NCI-H460 (cell line): ENCODE measurements around the gene DTNB. TPM values are rescaled to one million over a fixed set of nuclear protein-coding genes. Genes with fewer than 3 reads are reported as not detected.
"Not testable (repeated sequence)": the region's sequence is repeated elsewhere in the genome, so short reads cannot be mapped to it uniquely, and the experiment has no call there.

Experiments used
- DNase-seq: peaks from one replicate; pipeline ENCODE4 v3.0.0-alpha.2; 2016; ENCODE audit warnings: low read depth; ENCODE audit errors: extremely low read depth
- polyA plus RNA-seq: library from polyadenylated mRNA; depleted of rRNA; stranded (reverse); fragments of >200 nt; gene quantifications from 2 replicates; pipeline ENCODE4 v1.2.3, GENCODE V29; 2014; cell fraction: nucleus; rRNA removed
- total RNA-seq: library from RNA; depleted of rRNA; stranded (reverse); fragments of >200 nt; shearing (Covaris generic); gene quantifications from 2 replicates; pipeline ENCODE4 v1.2.3, GENCODE V29; 2014; rRNA removed

Gene DTNB
- 10.4 and 10.7 TPM in 2 replicates for total RNA-seq
- polyA plus RNA-seq = 10.7 and 173 TPM in 2 replicates

DNA sequence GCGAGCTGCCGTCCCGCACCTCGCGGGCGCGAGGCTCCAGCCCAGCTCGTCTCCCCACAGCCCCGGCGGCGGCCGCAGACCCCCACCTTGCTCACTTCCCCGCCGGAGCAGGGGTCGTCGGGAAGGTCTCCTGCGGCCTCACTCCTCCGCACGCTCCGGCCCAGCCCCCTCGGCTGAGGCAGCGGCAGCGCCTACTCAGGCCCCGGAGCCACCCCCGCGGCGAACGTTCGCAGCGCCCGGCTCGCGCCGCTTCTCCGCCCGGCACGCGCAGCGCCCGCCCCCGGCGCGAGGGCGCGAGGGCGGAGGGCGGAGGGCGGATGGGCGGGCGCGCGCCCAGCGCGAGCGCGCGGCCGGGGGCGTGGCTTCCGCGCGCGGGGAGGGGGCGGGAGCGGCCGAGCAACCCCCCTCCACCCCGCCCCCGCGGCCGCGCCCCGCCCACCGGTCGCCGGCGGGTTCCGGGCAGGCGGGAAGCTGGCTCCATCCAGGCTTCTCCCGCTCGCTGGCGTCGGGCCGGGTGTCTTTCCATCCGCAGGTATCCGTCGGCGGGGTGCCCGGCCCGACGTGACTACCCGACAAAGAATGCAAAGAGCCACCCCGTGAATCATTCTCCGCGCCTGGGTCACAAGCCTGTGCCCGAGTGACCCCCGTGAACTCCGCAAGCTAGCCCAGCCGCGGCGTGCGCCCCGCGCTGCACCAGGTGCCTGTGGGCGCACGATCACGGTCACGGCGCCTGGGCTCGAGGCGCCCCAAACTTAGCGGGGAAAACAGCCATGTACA, at the start of gene DTNB:
DTNB (minus strand) TSS at position 278 of the 777 bp plus-strand sequence. CDS start 20,917 bp downstream, outside the sequence.
- DNase-seq = peak; percentile 64

DNA sequence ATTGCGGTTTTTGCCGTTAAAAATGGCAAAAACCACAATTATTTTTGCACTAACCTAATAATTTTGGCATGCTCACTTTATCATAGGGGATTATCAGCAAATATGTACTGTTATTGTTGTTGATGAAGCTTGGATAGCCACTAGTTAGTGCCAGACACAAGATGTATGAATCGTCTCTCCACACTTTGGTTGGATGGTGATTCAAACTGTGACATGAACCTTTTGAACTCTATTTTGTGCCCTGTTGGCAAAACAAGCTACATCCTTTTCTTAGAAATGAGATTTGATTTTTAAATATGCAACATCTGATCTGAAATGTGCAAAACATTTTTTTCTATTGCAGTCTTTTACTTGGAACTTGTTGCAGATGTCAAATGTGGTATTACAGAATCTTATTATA, 48.8 kb upstream of the DTNB start:
- DNase-seq = no peak

DNA sequence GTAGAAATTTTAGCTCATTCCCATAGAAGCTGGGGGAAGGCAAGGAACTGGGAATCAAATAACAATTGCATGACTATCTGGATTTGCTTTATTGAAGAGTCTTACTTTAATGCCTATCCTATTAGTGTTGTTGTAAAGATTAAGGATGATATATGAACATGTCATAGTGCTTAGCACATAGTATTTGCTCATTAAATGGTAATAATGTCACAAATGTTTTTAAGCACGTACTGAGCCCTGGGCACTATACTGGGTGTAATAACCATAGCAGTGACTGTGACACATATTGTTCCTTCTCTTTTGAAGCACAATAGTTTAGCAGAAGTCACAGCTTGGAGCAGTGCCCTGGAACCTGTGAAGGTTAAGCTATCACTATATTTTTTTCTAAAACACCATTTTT, 47.2 kb upstream of the DTNB start:
- DNase-seq = no peak

DNA sequence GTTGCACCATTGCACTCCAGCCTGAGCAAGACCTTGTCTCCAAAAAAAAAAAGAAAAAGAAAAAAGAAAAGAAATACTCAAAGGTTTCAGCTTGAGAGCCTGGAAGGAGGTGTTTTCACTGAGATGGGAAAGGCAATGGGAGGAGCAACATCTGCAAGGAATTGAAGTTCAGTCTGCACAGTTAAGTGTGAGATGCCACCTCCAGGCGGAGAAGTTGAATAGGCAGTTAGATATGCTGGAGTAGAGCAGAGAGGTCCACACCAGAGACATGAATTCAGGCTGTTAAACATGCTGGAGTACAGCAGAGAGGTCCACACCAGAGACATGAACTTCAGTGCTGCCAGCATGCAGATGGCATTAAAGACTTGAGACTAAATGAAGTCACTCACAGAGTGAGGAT, 41.4 kb upstream of the DTNB start:
- DNase-seq = peak; percentile 16

DNA sequence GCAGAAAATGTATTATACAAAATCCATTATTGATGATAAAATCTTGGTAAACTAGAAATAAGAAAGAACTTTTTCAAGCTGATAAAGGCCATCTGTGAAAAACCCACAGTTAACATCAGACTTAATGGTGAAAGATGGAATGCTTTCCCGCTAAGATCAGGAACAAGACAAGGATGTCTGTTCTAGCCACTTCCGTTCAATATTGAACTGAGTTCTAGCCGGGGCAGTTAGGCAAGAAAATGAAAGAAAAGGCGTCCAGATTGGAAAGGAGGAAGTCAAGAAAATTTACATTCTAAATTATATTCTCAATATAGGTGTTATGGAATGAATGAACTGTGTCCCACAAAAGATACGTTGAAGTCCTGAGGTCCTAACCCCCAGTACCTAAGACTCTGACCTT, 39.1 kb upstream of the DTNB start:
- DNase-seq = no peak

- DNase-seq = no peak
Observed at GRCh38 chr2:25711675-25712354, 38.4 kb upstream of the DTNB start.

GRCh38 chr2:25710750-25711149, 37.4 kb upstream of the DTNB start:
- DNase-seq = no peak

DNA sequence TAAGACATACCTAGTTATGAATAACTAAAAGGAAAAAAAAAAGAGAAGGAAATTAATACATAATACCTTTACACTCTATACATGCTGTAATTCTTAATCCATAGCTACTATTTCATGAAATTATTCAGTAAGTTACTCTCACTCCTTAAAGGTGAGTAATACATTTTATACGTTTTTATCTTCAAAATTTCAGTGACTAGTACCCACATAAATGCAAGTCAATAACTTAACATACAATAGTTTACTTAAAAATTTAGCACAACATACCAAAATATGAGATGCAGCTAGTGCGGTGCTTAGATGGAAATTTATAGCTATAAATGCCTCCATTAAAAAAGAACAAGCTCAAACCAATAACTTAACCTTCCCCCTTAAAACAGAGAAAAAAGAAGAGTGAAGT, 36.0 kb upstream of the DTNB start:
- DNase-seq = no peak

DNA sequence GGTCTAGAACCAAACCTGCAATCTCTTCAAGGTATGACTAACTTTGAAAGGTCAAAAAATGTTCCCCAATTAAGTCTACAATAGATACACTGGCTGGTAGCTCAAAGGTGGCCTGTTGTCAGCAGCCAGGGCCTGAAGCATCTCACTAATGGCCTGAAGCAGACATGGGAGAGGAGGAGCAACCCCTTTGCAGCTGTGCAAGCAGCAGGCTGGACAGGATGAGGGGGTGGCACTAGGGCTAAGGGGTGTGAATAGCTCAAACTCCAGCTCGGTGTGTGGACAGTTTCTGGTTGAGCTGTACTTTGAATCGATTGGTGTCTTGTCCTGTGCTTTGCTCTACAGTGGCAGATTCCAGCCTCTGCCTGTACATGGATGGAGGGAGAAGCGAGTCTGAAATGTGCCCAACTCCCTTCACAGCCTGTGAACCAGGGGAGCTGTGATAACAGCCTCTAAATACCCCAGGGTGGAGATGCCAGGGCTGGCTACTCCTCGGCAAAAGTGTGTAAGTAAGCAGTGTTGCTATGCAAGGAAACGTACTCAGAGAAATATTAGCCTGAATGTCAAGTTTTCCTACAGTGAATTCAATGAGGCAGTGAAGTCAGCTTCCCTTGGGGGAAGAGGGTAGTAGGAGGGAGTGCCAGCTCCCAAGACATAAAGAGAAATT, 34.7 kb upstream of the DTNB start:
- DNase-seq = no peak

- DNase-seq = not testable (repeated sequence)
Observed at GRCh38 chr2:25705575-25705974, 32.2 kb upstream of the DTNB start.

DNA sequence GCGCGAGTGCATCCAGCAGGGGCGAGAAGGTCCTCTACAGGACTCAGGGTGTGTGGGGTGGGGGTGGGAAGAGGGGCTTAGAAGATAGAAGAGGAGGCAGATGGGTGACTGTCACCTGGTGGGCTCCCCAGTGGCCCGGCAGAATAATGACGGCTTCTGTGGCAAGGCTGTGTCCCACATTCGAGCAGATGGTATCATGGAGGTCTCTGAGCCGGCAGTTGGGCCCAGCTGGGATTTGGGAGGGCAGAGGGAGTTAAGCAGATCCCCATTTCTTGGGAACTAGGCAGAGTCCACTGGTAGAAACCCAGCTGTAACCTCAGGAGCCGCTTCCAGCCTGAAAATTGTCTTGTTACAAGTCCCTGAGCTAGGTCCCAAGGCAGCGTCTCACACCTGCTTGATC, 28.4 kb upstream of the DTNB start:
- DNase-seq = no peak

DNA sequence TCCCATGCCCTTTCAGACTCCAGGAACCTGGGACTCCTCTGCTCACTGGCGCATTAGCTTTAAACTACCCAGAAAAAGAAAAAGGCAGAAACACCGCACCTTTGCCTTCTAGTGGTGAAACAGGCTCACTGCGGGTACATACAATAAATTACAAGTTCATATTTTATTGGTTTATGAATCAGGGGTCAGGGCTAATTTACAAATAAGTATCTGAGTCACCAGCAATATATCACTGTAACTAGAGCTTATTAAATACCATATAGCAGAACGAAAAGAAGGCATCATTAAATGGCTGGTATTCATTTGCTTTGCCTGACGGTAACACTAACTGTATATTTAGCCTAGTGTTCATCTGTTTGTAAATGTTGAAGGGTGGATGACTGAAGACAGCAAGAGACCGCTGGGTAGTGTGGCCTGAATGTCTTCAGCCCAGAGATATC, 26.9 kb upstream of the DTNB start:
- peak; percentile 38 for DNase-seq

GRCh38 chr2:25699216-25699615, 25.8 kb upstream of the DTNB start:
- DNase-seq = no peak

DNA sequence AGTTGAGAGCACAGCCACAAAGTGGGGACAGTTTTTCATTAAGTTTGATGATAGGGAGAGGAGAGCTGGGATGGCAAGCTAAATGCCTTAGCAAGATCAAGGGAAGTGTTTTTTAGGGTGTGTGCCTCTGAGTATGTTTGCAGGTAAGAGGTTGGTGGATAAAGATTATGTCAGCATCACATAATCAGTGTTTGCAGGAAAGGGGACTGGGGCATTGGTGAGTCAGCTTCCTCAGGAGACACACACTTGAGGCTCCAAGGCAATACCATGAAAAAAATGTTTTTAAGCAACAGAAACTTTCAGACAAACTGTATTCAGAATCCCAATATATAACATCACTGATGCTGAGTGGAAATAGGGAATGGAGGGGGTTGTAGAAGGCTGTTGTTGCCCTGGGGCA, 25.4 kb upstream of the DTNB start:
- no peak for DNase-seq

GRCh38 chr2:25697559-25698341, 24.4 kb upstream of the DTNB start:
- DNase-seq = no peak

GRCh38 chr2:25692737-25693445, 19.5 kb upstream of the DTNB start:
- DNase-seq = no peak

GRCh38 chr2:25692143-25692542, 18.8 kb upstream of the DTNB start:
- peak; percentile 22 for DNase-seq

- DNase-seq = no peak
Observed at GRCh38 chr2:25690058-25690457, 16.7 kb upstream of the DTNB start.

DNA sequence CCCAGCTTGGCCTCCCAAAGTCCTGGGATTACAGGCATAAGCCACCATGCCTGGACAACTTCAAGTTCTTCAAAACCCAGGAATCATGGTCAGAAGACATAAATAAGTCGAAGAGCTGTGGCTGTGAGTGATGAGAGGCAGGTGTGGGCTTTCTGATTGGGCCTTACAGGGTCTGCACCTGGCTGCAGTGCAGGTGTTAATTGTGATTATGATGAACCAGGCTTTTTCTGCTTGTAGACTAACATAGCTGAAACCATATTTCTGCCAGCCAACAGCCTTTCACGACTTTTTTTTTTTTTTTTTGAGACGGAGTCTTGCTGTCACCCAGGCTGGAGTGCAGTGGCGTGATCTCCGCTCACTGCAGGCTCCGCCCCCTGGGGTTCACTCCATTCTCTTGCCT, 14.9 kb upstream of the DTNB start:
- DNase-seq = no peak

GRCh38 chr2:25685741-25686140, 12.4 kb upstream of the DTNB start:
- DNase-seq = no peak
